Spleen (tissue), 7 donors: ENCODE results near the gene PARP6.

Experiments used
- POLR2A ChIP-seq, 3 donors: fragments of 450-650 bp; IDR thresholded peaks; one replicate each; pipeline ENCODE4 v1.5.1; 2017; ENCODE audit warnings: antibody characterized with exemption in 3 of 3, mild to moderate bottlenecking in 1 of 3
- POLR2AphosphoS5 ChIP-seq, 3 donors: sonication (generic); formaldehyde crosslinking; IDR thresholded peaks; one replicate each; pipeline ENCODE4 v1.5.1; 2017; ENCODE audit warnings: antibody characterized with exemption in 3 of 3
- TF ChIP-seq, protein P1 (sequence below), 11 experiments: fragments of 200-600 bp in 7 of 11; fragments of 450-650 bp in 4 of 11; sonication (generic) in 4 of 11; IDR thresholded peaks in 8 of 11; conservative IDR thresholded peaks in 3 of 11; 1 replicate in 7 of 11; 2 replicates in 4 of 11; pipeline versions ENCODE4 v1.4.0 to v1.8.0; 2016 to 2021; ENCODE audit warnings: antibody characterized with exemption in 11 of 11, inconsistent platforms in 4 of 11, mild to moderate bottlenecking in 1 of 11
- donor health status: DM: no; HTN: no; CAD: no; lungs with moderate emphysema.
- donor health status: DM: no; HTN: no; CAD: no.
- donor health status: DM: no; HTN: no; CAD: no.

DNA sequence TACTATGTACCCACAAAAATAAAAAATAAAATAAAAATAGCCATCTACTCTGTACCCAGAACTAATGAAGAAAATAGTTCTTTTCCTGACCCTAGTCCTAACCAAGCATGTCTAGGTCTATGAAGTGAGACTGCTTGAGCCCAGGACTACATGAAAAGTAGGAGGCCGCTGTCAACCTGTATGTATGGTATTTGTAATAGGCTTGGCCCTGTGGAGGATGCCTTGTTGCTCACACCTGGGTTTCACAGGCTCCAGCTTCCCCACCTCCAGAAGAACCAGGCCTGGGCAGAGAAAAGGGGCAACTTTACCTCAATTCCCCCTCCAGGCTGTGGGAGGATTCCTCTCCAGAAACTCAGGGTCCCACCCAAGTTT, 34.5 kb downstream of the PARP6 start:
- TF ChIP-seq, protein P1, sequence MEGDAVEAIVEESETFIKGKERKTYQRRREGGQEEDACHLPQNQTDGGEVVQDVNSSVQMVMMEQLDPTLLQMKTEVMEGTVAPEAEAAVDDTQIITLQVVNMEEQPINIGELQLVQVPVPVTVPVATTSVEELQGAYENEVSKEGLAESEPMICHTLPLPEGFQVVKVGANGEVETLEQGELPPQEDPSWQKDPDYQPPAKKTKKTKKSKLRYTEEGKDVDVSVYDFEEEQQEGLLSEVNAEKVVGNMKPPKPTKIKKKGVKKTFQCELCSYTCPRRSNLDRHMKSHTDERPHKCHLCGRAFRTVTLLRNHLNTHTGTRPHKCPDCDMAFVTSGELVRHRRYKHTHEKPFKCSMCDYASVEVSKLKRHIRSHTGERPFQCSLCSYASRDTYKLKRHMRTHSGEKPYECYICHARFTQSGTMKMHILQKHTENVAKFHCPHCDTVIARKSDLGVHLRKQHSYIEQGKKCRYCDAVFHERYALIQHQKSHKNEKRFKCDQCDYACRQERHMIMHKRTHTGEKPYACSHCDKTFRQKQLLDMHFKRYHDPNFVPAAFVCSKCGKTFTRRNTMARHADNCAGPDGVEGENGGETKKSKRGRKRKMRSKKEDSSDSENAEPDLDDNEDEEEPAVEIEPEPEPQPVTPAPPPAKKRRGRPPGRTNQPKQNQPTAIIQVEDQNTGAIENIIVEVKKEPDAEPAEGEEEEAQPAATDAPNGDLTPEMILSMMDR (IDR thresholded peaks at IDR 0.05 in 8 of 11, conservative IDR thresholded peaks at IDR 0.05 in 3 of 11), result no peak
- no peak for TF ChIP-seq POLR2AphosphoS5 (IDR thresholded peaks at IDR 0.05)
- TF ChIP-seq POLR2A (IDR thresholded peaks at IDR 0.05), result no peak
